NOMO-1 (cell line): ENCODE data around the gene ASB10.

ENCODE experiments used
- DNase-seq, 2 experiments: peaks; one replicate each; lab custom pipeline; 2025; ENCODE audit not compliant: unreplicated experiment in 2 of 2; lab: John Stamatoyannopoulos, UW

The ASB10 gene

DNA sequence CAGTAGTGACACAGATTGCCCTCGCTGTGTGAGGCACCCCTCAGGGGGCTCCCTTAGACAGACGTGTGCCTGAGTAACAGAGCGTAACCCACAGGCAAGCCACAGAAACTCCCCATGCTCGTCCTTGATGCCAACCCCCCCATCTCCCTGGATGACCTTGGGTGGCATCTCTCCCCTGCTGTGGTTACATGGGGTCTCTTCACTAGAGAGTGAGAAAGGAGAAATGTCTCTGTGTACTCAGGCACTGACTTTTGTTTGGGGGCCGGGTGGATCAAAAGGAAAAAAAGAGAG is 1.1 kb upstream of the ASB10 start:
- DNase-seq: no peak

DNA sequence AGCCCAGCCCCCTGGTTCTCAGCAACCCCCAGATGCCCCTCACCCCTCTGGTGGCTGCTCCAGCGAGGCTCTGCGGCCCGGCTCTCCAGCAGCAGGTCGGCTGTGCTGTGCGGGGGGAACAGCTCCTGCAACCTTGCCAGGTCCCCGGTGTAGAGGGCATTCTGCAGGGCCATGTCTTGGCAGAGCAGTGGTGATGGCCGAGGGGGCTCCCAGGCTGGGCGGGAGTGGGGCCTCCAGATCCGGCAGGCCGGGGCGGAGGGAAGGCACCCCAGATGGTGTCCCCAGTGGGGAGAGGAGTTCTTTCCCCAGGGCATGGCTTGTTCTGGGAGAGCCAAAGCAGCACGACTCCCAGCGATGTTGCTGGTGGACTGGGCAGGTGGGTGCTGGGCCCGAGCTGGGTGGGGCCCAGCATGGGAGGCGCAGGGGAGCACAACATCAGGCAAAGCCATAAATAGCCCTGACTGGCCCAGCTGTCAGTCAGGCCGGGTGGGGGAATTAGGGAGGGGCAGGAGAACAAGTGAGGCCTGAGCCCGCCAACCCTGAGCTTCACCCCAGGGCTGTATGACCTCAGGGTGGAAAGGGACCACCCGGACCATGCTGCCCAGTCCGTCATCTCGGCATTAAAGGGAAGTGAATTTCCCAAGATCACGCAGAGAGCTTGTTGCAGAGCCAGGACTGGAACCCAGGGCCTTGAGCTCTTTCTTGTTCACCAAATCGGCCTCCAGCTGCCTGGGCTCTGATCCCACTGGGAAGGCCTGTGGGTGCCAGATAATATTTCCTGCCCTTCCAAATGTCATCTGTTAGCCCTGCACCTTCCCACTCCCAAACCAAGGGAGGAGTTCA is 580 bp upstream of the ASB10 start:
- DNase-seq: no peak

GRCh38 chr7:151185762-151186639 is 1.0 kb downstream of the ASB10 start:
- DNase-seq: no peak

DNA sequence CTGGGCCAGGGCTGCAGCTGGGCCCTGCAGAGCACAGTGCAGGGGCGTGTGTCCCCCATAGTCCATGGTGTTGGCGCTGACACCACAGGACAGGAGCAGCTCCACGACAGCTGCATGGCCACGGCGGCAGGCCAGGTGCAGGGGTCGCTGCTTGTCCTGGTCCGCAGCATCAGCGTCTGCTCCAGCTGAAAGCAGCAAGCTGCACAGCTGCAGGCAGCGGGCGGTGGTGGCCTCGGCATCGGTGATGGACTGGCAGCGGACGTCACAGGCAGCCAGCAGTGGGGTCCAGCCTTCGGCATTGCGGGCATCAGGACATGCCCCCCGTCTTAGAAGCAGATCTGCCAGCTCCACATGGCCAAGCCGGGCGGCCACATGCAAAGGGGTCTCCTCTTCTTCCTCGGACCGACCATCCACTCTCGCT is 6.0 kb downstream of the ASB10 start:
- DNase-seq: no peak

DNA sequence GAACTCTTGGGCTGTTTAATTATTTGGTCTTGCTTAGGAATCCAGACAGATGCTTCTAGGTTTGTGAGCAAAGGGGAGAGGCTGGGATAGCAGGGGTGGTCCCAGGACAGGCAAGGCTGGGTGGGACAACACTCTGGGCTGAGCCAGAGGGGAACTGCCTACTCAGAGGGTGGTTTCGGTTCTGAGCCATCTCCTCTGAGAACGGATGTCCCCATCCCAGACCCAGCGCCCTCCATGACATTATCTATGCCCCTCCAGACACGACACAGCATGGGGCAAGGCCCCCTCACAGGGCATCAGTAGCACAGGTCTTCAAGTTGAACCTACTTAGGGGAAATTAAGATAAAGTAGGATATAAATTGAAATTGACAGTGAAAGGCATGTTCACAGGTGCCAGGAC is 7.1 kb downstream of the ASB10 start:
- DNase-seq: no peak

DNA sequence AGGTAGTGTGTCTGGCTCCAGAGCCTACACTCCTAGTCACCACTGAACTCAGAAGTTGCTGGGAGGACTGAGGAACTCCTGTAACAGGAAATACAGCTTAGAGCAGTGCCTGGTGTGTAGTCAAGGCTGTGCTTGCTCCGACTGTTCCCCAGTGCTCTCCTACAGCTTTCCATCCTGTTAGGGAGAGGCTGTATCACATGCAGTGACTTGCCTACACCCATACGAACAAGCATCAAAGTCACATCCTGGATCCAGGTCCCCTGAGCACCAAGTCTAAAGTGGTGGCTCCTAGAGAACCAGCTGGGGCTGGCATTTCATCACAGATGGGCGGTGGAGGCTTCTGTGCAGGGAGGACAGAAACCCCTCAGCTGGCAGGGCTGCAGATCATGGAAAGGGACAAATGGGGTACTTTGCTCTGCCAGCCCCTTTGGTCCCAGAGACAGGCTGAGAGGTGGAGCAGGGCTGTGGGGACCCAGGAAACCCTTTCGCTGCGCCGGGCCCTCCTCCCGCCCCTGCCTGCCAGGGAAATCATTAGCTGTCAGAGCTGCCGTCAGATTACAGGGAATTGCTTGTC is 7.7 kb downstream of the ASB10 start:
- no peak for DNase-seq

- no peak for DNase-seq
These were observed 8.2 kb downstream of the ASB10 start for GRCh38 chr7:151178831-151179230.

- no peak for DNase-seq
These were observed 8.8 kb downstream of the ASB10 start for GRCh38 chr7:151178236-151178635.

DNA sequence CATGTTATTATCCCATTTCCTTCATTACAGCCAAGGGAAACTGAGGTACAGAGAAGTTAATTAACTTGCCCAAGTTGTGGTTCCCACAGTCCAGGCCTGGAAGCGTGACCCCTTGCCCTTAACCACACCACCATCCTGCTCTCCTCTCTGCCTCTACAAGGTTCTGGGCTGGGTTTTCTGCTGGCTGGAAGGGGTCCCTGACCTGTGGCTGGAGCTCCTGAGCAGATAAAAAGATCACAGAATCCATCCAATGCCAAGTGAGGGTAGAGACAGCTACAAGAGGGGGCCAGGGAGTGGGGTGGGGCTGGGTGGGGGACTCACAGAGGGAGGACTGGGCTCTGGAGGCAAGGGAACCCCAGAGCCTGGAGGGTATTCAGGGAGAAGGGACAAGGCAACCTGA is 9.7 kb downstream of the ASB10 start:
- DNase-seq: no peak

DNA sequence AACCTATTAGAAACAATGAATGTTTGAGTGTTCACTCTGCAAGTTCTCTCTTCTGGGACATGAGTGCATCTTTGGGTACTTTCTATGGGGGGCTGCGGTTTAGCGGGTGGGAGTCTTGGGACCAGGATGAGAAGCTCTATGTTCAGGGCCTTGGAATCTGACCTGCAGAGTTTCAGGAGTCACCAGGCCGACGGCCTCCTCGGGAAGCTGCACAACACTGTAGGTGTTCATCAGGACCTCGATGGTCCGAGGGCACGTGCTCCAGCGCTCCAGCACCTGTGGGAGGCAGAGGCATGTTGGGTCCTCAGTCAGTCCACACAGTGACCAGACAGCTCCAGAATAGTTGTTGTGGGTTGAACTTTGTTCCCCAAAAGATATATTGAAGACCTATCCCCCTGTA is 10.6 kb downstream of the ASB10 start:
- DNase-seq: no peak

DNA sequence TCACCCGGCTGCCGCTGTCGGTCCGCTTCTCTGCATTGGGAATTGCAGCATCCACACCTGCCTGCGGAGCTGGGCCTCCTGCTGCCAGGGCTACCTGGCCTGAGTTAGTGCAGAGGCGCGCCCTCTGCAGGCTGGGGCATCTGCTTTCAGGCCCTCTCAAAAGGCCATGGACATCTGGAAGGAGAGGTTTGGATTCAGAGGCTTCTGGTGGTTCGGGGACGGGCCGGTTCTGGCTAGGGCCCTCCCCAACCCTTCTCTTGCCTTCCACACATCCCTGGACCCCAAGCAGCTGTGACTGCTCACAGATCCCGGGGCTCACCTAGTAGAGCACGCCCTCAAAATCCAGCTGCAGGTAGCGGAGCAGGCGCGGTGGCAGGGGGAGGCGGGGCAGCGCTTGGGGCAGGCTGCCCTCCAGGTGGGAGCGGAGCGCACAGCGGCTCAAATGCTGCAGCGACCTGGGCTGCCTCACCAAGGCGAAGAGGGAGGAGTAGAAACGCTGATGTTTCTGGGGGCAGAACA is 11.2 kb downstream of the ASB10 start:
- DNase-seq: no peak

- DNase-seq: no peak
These were observed 11.8 kb downstream of the ASB10 start for GRCh38 chr7:151175047-151175792.

GRCh38 chr7:151174246-151175046 is 12.6 kb downstream of the ASB10 start:
- no peak for DNase-seq

DNA sequence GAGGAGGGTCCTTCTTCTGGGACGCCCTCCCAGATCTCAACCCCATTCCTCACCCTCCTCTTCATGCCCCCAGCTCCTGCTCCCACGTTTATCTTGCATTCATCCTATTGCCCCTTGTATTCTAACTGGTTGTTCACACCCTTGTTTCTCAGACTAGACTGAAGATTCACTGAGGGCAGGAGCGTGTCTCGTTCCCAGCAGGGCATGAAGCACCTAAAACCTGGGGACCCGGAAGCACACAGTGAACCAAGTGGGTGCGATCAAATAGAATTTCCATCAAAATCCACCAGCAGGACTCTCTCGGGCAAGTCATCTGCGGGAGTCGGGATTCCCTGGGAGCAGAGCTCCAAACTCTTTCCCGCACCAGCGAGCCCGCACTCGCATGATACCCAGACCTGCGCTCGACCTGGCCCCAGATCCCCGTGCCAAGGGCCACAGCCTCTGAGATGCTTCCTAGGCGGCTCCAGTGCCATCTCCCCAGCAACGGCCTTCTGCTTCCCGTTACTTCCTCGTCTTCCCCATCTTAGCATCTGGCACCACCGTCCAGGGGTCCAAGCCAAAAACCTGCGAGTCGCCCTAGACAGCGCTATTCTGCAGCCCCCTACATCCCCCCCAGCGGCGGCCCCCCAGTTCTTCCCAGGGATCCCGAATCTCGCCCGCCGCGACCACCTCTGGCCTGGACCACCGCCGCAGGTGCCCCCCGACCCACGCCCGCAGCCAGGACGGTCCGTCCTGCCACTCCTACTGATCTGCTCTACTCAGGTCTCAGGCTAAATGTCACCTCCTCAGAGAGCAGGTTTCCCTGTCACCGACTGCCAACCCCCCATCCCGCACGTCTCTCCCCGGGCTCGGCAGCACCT is 13.4 kb downstream of the ASB10 start:
- DNase-seq: no peak

DNA sequence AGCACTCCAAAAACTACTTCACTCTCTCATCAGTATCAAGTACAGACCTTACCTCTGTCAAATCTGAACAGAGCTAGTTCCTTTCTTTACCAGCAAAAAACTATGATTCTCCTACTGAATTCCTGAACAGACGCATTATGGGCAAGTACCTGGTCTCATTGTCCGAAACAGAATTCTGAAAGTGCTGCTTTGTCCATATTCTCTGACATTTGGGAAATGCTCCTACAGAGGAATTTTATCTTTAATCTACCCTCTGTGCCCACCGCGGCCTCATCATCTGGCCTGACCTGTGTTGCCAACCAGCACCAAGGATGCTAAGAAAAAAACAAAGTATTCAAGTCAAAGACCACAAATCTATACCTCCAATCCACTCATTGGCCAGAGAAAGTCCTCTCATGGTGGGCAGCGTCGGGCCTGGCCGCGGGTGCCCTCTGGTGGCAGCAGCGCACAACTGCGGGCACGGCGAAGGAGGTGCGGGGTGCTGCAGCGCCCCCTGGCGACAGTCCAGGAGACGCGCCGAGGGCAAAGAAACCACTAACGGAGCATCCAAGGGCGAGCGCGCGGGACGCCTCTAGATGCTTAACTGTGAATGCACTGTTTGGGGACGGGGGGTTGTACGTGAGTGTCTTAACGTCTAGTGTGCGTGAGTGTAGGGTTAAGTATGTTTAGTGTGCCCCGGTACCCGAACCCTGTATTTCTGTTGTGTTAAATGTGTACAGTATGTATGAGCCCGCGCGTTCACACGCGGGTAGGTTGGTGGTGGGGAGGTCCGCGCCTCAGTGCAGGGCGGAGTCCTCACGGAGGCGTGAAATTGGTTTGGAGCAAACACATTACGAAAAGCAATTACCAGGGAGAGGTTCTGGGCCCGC is 14.5 kb downstream of the ASB10 start:
- peak; percentile 18 to 34 for DNase-seq

- no peak for DNase-seq
These were observed 18.3 kb downstream of the ASB10 start for GRCh38 chr7:151168787-151169162.

DNA sequence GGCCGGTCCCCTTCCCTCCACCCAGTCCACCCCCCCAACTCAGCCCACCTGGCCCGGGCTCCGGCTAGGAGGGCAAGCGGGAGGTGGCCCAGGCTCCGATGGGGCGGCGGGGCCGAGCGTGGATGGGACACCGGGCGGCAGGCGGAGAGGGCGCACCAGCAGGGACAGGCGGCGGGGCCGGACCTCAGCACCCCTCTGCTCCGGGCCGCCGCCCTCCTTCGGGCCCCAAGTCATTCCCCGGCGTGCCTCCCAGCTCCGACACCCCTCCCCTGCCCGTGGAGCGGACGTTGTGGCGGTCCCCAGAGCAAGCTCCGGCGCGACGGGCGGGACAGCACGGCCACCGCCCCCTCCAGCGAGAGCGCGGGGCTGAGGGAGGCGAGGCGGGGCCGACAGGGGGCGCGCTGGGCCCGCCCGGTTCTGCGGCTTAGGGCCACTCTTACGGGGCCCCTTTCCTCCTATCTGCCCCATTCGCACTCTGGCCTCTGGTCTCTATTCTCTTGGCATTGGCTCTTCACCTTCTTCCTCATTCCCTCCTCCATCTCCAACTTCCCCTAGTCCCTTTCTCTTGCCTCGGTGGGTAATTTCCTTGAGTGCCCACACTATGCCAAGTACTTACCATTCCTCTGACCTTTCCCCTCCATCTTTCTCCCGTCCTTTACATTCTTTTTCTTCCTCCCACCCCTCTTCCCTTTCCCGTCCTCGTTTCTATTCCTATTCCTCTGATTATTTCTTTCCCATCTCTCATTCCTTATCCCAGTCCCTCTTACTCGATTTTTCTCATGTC is 18.9 kb downstream of the ASB10 start:
- peak; percentile 15 to 50 for DNase-seq
